ENCODE measurements around the gene AOC2. TPM values are rescaled to one million over a fixed set of nuclear protein-coding genes. Genes with fewer than 3 reads are reported as not detected.
"Not testable (repeated sequence)": the region's sequence is repeated elsewhere in the genome, so short reads cannot be mapped to it uniquely, and the experiment has no call there.

AOC2 gene
- total RNA-seq, 2 donors from 2014 or later = 1.9 to 2.6 TPM

GRCh38 chr17:42853597-42853967, 9.2 kb downstream of the AOC2 start:
- Mint-ChIP-seq H3K36me3 (ENCODE audit: low read depth) (peaks cover 3% of the 10 kb centered on the region), H3K27ac (no peak overlapping the region), H3K4me1 (peaks cover 6% of the 10 kb centered on the region), H3K4me3 (no peak overlapping the region), H3K27me3 (peaks cover 25% of the 10 kb centered on the region)
- DNase-seq (no peak), ATAC-seq (no peak)
- no peaks in the 10 kb centered on the region for H3K9me3 ChIP-seq (ENCODE audit: control insufficient read depth, low read length, poor library complexity, severe bottlenecking)

GRCh38 chr17:42853968-42854790, 9.8 kb downstream of the AOC2 start:
- H3K9me3 ChIP-seq (ENCODE audit: control insufficient read depth, low read length, poor library complexity, severe bottlenecking) = no peaks in the 10 kb centered on the region
- Mint-ChIP-seq H3K4me3 (no peak overlapping the region), H3K27me3 (peaks cover 25% of the 10 kb centered on the region), H3K27ac (no peak overlapping the region), H3K36me3 (ENCODE audit: low read depth) (peaks cover 3% of the 10 kb centered on the region), H3K4me1 (peaks cover 6% of the 10 kb centered on the region)
- ATAC-seq = no peak
- DNase-seq = no peak

GRCh38 chr17:42855048-42855596, 10.7 kb downstream of the AOC2 start:
- Mint-ChIP-seq H3K4me1 (peaks cover 6% of the 10 kb centered on the region), H3K27ac (no peak overlapping the region), H3K27me3 (peaks cover 25% of the 10 kb centered on the region), H3K4me3 (no peak overlapping the region), H3K36me3 (ENCODE audit: low read depth) (peaks cover 3% of the 10 kb centered on the region)
- H3K9me3 ChIP-seq (ENCODE audit: control insufficient read depth, low read length, poor library complexity, severe bottlenecking) = no peaks in the 10 kb centered on the region
- no peak for DNase-seq
- ATAC-seq = no peak

GRCh38 chr17:42856093-42856492, 11.7 kb downstream of the AOC2 start:
- not testable (repeated sequence) for H3K9me3 ChIP-seq (ENCODE audit: control insufficient read depth, low read length, poor library complexity, severe bottlenecking); H3K4me3 Mint-ChIP-seq; H3K36me3 Mint-ChIP-seq (ENCODE audit: low read depth); ATAC-seq; H3K4me1 Mint-ChIP-seq; H3K27ac Mint-ChIP-seq; DNase-seq
- peaks cover 25% of the 10 kb centered on the region for H3K27me3 Mint-ChIP-seq

GRCh38 chr17:42856516-42856915, 12.1 kb downstream of the AOC2 start:
- not testable (repeated sequence) for H3K36me3 Mint-ChIP-seq (ENCODE audit: low read depth)

GRCh38 chr17:42857389-42857788, 13.0 kb downstream of the AOC2 start:
- ATAC-seq (no peak), DNase-seq (no peak)
- no peaks in the 10 kb centered on the region for H3K9me3 ChIP-seq (ENCODE audit: control insufficient read depth, low read length, poor library complexity, severe bottlenecking)
- H3K36me3 Mint-ChIP-seq (ENCODE audit: low read depth) = peaks cover 3% of the 10 kb centered on the region
- H3K4me3 Mint-ChIP-seq = no peak overlapping the region
- peaks cover 4% of the 10 kb centered on the region for H3K4me1 Mint-ChIP-seq
- peak overlapping the region; percentile 29 for H3K27ac Mint-ChIP-seq
- peaks cover 25% of the 10 kb centered on the region for H3K27me3 Mint-ChIP-seq

More at GRCh38 chr17:42856516-42856915, 12.1 kb downstream of the AOC2 start:
- not testable (repeated sequence) for H3K9me3 ChIP-seq (ENCODE audit: control insufficient read depth, low read length, poor library complexity, severe bottlenecking); H3K4me3 Mint-ChIP-seq; DNase-seq; ATAC-seq; H3K4me1 Mint-ChIP-seq
- Mint-ChIP-seq H3K27me3 (peaks cover 25% of the 10 kb centered on the region), H3K27ac (peak overlapping the region; percentile 29)

GRCh38 chr17:42865638-42866094, 21.3 kb downstream of the AOC2 start:
- Mint-ChIP-seq H3K27me3 (peaks cover 31% of the 10 kb centered on the region), H3K4me3 (no peak overlapping the region), H3K27ac (no peak overlapping the region), H3K36me3 (ENCODE audit: low read depth) (peaks cover 5% of the 10 kb centered on the region), H3K4me1 (peaks cover 6% of the 10 kb centered on the region)
- ATAC-seq = no peak
- no peak for DNase-seq
- no peaks in the 10 kb centered on the region for H3K9me3 ChIP-seq (ENCODE audit: control insufficient read depth, low read length, poor library complexity, severe bottlenecking)

- Mint-ChIP-seq H3K4me3 (no peak overlapping the region), H3K36me3 (ENCODE audit: low read depth) (peaks cover 5% of the 10 kb centered on the region), H3K27ac (no peak overlapping the region), H3K27me3 (peaks cover 31% of the 10 kb centered on the region), H3K4me1 (peaks cover 6% of the 10 kb centered on the region)
- no peaks in the 10 kb centered on the region for H3K9me3 ChIP-seq (ENCODE audit: control insufficient read depth, low read length, poor library complexity, severe bottlenecking)
- DNase-seq (no peak), ATAC-seq (no peak)
These were observed 21.8 kb downstream of the AOC2 start for GRCh38 chr17:42866216-42866615.

GRCh38 chr17:42866631-42867575, 22.5 kb downstream of the AOC2 start:
- Mint-ChIP-seq H3K4me3 (no peak overlapping the region), H3K4me1 (peaks cover 6% of the 10 kb centered on the region), H3K27ac (no peak overlapping the region), H3K27me3 (peaks cover 31% of the 10 kb centered on the region), H3K36me3 (ENCODE audit: low read depth) (peaks cover 5% of the 10 kb centered on the region)
- DNase-seq (no peak), ATAC-seq (no peak)
- H3K9me3 ChIP-seq (ENCODE audit: control insufficient read depth, low read length, poor library complexity, severe bottlenecking) = no peaks in the 10 kb centered on the region

- H3K27ac Mint-ChIP-seq; H3K4me3 Mint-ChIP-seq; ATAC-seq; H3K36me3 Mint-ChIP-seq (ENCODE audit: low read depth); H3K4me1 Mint-ChIP-seq; DNase-seq; H3K9me3 ChIP-seq (ENCODE audit: control insufficient read depth, low read length, poor library complexity, severe bottlenecking): not testable (repeated sequence)
- H3K27me3 Mint-ChIP-seq = peaks cover 36% of the 10 kb centered on the region
These were observed 23.4 kb downstream of the AOC2 start for GRCh38 chr17:42867694-42868261.

- no peak overlapping the region for H3K27ac Mint-ChIP-seq
- H3K27me3 Mint-ChIP-seq = peaks cover 42% of the 10 kb centered on the region
- DNase-seq = no peak
- no peak overlapping the region for H3K4me3 Mint-ChIP-seq
- peaks cover 6% of the 10 kb centered on the region for H3K4me1 Mint-ChIP-seq
- H3K9me3 ChIP-seq (ENCODE audit: control insufficient read depth, low read length, poor library complexity, severe bottlenecking) = no peaks in the 10 kb centered on the region
- ATAC-seq = no peak
- H3K36me3 Mint-ChIP-seq (ENCODE audit: low read depth) = peaks cover 5% of the 10 kb centered on the region
These were observed 24.0 kb downstream of the AOC2 start for GRCh38 chr17:42868338-42868737.

GRCh38 chr17:42871647-42872046, 27.3 kb downstream of the AOC2 start:
- H3K27me3 Mint-ChIP-seq = peaks cover 36% of the 10 kb centered on the region
- no peak overlapping the region for H3K27ac Mint-ChIP-seq
- DNase-seq = no peak
- no peaks in the 10 kb centered on the region for H3K36me3 Mint-ChIP-seq (ENCODE audit: low read depth)
- no peak for ATAC-seq
- H3K4me1 Mint-ChIP-seq = no peaks in the 10 kb centered on the region
- H3K9me3 ChIP-seq (ENCODE audit: control insufficient read depth, low read length, poor library complexity, severe bottlenecking) = no peaks in the 10 kb centered on the region
- no peak overlapping the region for H3K4me3 Mint-ChIP-seq
